Trophoblast cell (in vitro differentiated cells and primary cell): ENCODE results near the gene KRTAP19-8.

ENCODE experiments used
- DNase-seq, 2 donors: peaks; one replicate each; pipeline ENCODE4 v3.0.0-alpha.2; 2016
- H2AFZ ChIP-seq: 2 replicates; pipeline ENCODE4 v1.6.1; 2013; ENCODE audit warnings: low read length, moderate library complexity, mild to moderate bottlenecking; ENCODE audit not compliant: insufficient read depth, poor library complexity
- H2AK5ac ChIP-seq: 2 replicates; pipeline ENCODE4 v1.6.1; 2013; ENCODE audit warnings: mild to moderate bottlenecking, low read length
- H2BK120ac ChIP-seq: 2 replicates; pipeline ENCODE4 v1.6.1; 2013; ENCODE audit warnings: low read length, mild to moderate bottlenecking, moderate library complexity; ENCODE audit not compliant: insufficient read depth, poor library complexity
- H2BK12ac ChIP-seq: 2 replicates; pipeline ENCODE4 v1.6.1; 2013; ENCODE audit warnings: mild to moderate bottlenecking, low read length, moderate library complexity
- H2BK5ac ChIP-seq: 2 replicates; pipeline ENCODE4 v1.6.1; 2013; ENCODE audit warnings: low read length, low read depth, moderate library complexity, mild to moderate bottlenecking; ENCODE audit not compliant: poor library complexity
- H3K14ac ChIP-seq: 2 replicates; pipeline ENCODE4 v1.6.1; 2013; ENCODE audit warnings: mild to moderate bottlenecking, low read length
- H3K18ac ChIP-seq: 2 replicates; pipeline ENCODE4 v1.6.1; 2013; ENCODE audit warnings: mild to moderate bottlenecking, low read length
- H3K23ac ChIP-seq: 2 replicates; pipeline ENCODE4 v1.6.1; 2013; ENCODE audit warnings: low read length
- H3K27ac ChIP-seq: 2 replicates; pipeline ENCODE4 v1.5.1; 2013; ENCODE audit warnings: low read depth, mild to moderate bottlenecking, inconsistent platforms, low read length, moderate library complexity
- H3K27me3 ChIP-seq: 2 replicates; pipeline ENCODE4 v1.6.1; 2013; ENCODE audit warnings: inconsistent platforms, mild to moderate bottlenecking, low read length, moderate library complexity; ENCODE audit not compliant: insufficient read depth
- H3K36me3 ChIP-seq, 2 experiments: 1 replicate in 1 of 2; 2 replicates in 1 of 2; pipeline ENCODE4 v1.6.1; 2013; ENCODE audit warnings: low read length in 2 of 2, mild to moderate bottlenecking in 2 of 2, moderate library complexity in 1 of 2; ENCODE audit not compliant: insufficient read depth in 2 of 2, control insufficient read depth in 1 of 2
- H3K4ac ChIP-seq: 2 replicates; pipeline ENCODE4 v1.6.1; 2013; ENCODE audit warnings: low read depth, mild to moderate bottlenecking, low read length, moderate library complexity
- H3K4me1 ChIP-seq, 2 experiments: 1 replicate in 1 of 2; 2 replicates in 1 of 2; pipeline ENCODE4 v1.6.1; 2013; ENCODE audit warnings: low read length in 2 of 2, mild to moderate bottlenecking in 2 of 2, moderate library complexity in 1 of 2; ENCODE audit not compliant: insufficient read depth in 2 of 2, control insufficient read depth in 1 of 2
- H3K4me2 ChIP-seq: 2 replicates; pipeline ENCODE4 v1.6.1; 2013; ENCODE audit warnings: inconsistent platforms, mild to moderate bottlenecking, low read length, moderate library complexity
- H3K4me3 ChIP-seq: 2 replicates; pipeline ENCODE4 v1.5.1; 2013; ENCODE audit warnings: mild to moderate bottlenecking, low read depth, low read length, inconsistent platforms
- H3K79me1 ChIP-seq: one replicate; pipeline ENCODE4 v1.6.1; 2013; ENCODE audit warnings: low read length
- H3K79me2 ChIP-seq: 2 replicates; pipeline ENCODE4 v1.6.1; 2013; ENCODE audit warnings: low read length, mild to moderate bottlenecking; ENCODE audit not compliant: control insufficient read depth, insufficient read depth, poor library complexity
- H3K9ac ChIP-seq: 2 replicates; pipeline ENCODE4 v1.6.1; 2013; ENCODE audit warnings: mild to moderate bottlenecking, low read length
- H3K9me3 ChIP-seq: 2 replicates; pipeline ENCODE4 v1.6.1; 2013; ENCODE audit warnings: low read depth, mild to moderate bottlenecking, control low read depth, inconsistent platforms, low read length; ENCODE audit not compliant: insufficient read depth
- H4K12ac ChIP-seq: 2 replicates; pipeline ENCODE4 v1.6.1; 2013; ENCODE audit warnings: low read depth, mild to moderate bottlenecking, low read length, moderate library complexity
- H4K8ac ChIP-seq: 2 replicates; pipeline ENCODE4 v1.6.1; 2013; ENCODE audit warnings: low read depth, mild to moderate bottlenecking, low read length, moderate library complexity
- H4K91ac ChIP-seq: one replicate; pipeline ENCODE4 v1.6.1; 2013; ENCODE audit warnings: low read depth, mild to moderate bottlenecking, low read length, moderate library complexity
- WGBS: extraction: QIAGEN DNeasy Blood & Tissue Kit; methylation state at CpG from one replicate; pipeline ENCODE4 v1.1.7; 2013; ENCODE audit warnings: missing lambda C conversion rate; ENCODE audit not compliant: insufficient read length, insufficient coverage; ENCODE audit errors: extremely low coverage; 5-methylcytosine and 5-hydroxymethylcytosine counted together

KRTAP19-8 gene

DNA sequence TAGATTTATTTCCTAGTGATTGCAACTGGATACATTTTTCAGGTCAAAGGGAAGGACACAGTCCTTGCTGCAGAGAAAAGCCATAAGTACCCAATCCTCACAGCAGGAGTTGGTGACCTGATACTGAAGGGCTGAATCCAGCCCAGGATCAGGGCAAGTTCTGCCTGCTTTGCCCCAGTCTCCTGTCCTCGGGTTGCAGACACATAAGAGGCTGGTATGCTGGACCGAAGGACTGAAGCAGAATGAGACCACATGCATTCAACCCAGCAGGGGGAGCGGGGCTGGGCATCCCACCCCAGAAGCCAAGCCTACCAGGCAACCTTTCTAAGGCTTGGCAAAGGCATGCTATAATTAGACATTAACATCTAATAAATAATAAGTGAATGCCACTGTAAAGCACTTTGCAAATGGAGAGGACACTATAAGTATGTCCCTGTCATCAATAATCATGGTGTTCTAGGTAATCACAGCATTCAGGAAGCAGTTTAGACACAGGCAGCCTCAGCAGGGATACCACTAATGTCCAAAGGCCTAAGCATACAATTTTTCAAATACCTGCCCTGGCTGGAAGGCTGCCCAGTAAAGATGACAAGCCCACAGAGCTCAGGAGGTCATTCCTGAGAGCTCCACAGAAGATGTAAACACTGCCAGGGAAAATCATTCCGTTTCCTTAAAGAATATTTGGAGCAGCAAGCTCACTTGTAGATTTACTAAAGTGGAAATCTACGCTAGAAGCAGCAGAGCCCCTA is 47.6 kb downstream of the KRTAP19-8 start:
- H4K91ac ChIP-seq: no peak overlapping the region
- H3K79me1 ChIP-seq: no peaks in the 10 kb centered on the region
- no peak overlapping the region for H3K4me2 ChIP-seq
- H3K4ac ChIP-seq: no peak overlapping the region
- H3K79me2 ChIP-seq: no peaks in the 10 kb centered on the region
- H4K8ac ChIP-seq: no peak overlapping the region
- no peak overlapping the region for H3K4me3 ChIP-seq
- no peak overlapping the region for H2AK5ac ChIP-seq
- no peaks in the 10 kb centered on the region for H3K9me3 ChIP-seq
- no peak overlapping the region for H3K27ac ChIP-seq
- no peaks in the 10 kb centered on the region for H3K27me3 ChIP-seq
- H2BK12ac ChIP-seq: no peak overlapping the region
- no peaks in the 10 kb centered on the region for H3K4me1 ChIP-seq
- no peak overlapping the region for H3K23ac ChIP-seq
- H2AFZ ChIP-seq: no peak overlapping the region
- H3K9ac ChIP-seq: no peak overlapping the region
- no peak overlapping the region for H3K18ac ChIP-seq
- no CpG with 5 or more reads among the region's 5 CpGs for WGBS
- H2BK120ac ChIP-seq: no peak overlapping the region
- no peak overlapping the region for H3K14ac ChIP-seq
- no peaks in the 10 kb centered on the region for H3K36me3 ChIP-seq
- DNase-seq: no peak
- no peak overlapping the region for H4K12ac ChIP-seq
- no peak overlapping the region for H2BK5ac ChIP-seq

- DNase-seq: no peak
- no peak overlapping the region for H2BK12ac ChIP-seq
- H3K27ac ChIP-seq: no peak overlapping the region
- no peak overlapping the region for H3K14ac ChIP-seq
- H2BK5ac ChIP-seq: no peak overlapping the region
- H2AFZ ChIP-seq: no peak overlapping the region
- H4K91ac ChIP-seq: no peak overlapping the region
- H3K4me2 ChIP-seq: no peak overlapping the region
- no peaks in the 10 kb centered on the region for H3K9me3 ChIP-seq
- H3K27me3 ChIP-seq: no peaks in the 10 kb centered on the region
- no CpG with 5 or more reads among the region's 1 CpG for WGBS
- H3K36me3 ChIP-seq: no peaks in the 10 kb centered on the region
- H4K8ac ChIP-seq: no peak overlapping the region
- H3K18ac ChIP-seq: no peak overlapping the region
- H3K4ac ChIP-seq: no peak overlapping the region
- no peaks in the 10 kb centered on the region for H3K79me1 ChIP-seq
- H3K79me2 ChIP-seq: no peaks in the 10 kb centered on the region
- H2BK120ac ChIP-seq: no peak overlapping the region
- H3K4me1 ChIP-seq: no peaks in the 10 kb centered on the region
- no peak overlapping the region for H2AK5ac ChIP-seq
- no peak overlapping the region for H3K4me3 ChIP-seq
- H4K12ac ChIP-seq: no peak overlapping the region
- H3K23ac ChIP-seq: no peak overlapping the region
- H3K9ac ChIP-seq: no peak overlapping the region
Observed at GRCh38 chr21:30988706-30989105, 49.6 kb downstream of the KRTAP19-8 start.
